PC-9 (cell line): ENCODE results near the gene STAU1. TPM values are rescaled to one million over a fixed set of nuclear protein-coding genes. Genes with fewer than 3 reads are reported as not detected.

Source experiments
- BruUV-seq: library from RNA; stranded (reverse); fragments of 400-500 nt; replicated peaks from 2 replicates; lab custom pipeline; 2021; lab: Mats Ljungman, UMichigan
- CTCF ChIA-PET: fragments of 300-600 bp; sonication (Branson Sonifier 250); formaldehyde crosslinking; loops from one replicate; lab custom pipeline; 2022; ENCODE audit warnings: antibody characterized with exemption; lab: Charles Lee
- POLR2A ChIA-PET: fragments of 300-600 bp; sonication (Branson Sonifier 250); formaldehyde crosslinking; loops from one replicate; lab custom pipeline; 2022; ENCODE audit warnings: antibody characterized with exemption; ENCODE audit not compliant: unreplicated experiment; lab: Charles Lee
- DNase-seq, 2 experiments: peaks; one replicate each; pipeline versions ENCODE4 v3.0.0 to v3.0.0-alpha.2; 2015 to 2022; ENCODE audit warnings: mixed read lengths in 1 of 2
- H2AFZ ChIP-seq: fragments of 200-600 bp; sonication (generic); 2 replicates; pipeline ENCODE4 v1.8.1; 2017; ENCODE audit warnings: antibody characterized with exemption
- H3F3A ChIP-seq: fragments of 200-600 bp; sonication (generic); 2 replicates; pipeline ENCODE4 v1.8.1; 2017; ENCODE audit warnings: antibody characterized with exemption, mild to moderate bottlenecking, low read depth; ENCODE audit not compliant: insufficient read depth
- H3K27ac ChIP-seq: fragments of 200-600 bp; sonication (generic); 2 replicates; pipeline ENCODE4 v1.6.1; 2016; ENCODE audit warnings: mixed run types
- H3K27me3 ChIP-seq: fragments of 200-600 bp; sonication (generic); 2 replicates; pipeline ENCODE4 v1.6.1; 2016; ENCODE audit warnings: low read depth, mixed run types; ENCODE audit not compliant: insufficient read depth
- H3K36me3 ChIP-seq: fragments of 200-600 bp; sonication (generic); 2 replicates; pipeline ENCODE4 v1.6.1; 2016; ENCODE audit warnings: low read depth, mixed run types
- H3K4me1 ChIP-seq: fragments of 200-600 bp; sonication (generic); replicated peaks from 2 replicates; pipeline ENCODE4 v1.6.1; 2016; ENCODE audit warnings: mixed run types; ENCODE audit not compliant: insufficient read depth
- H3K4me2 ChIP-seq: fragments of 200-600 bp; sonication (generic); 2 replicates; pipeline ENCODE4 v1.6.1; 2017; ENCODE audit warnings: mixed run types
- H3K4me3 ChIP-seq: fragments of 200-600 bp; sonication (generic); 2 replicates; pipeline ENCODE4 v1.6.1; 2016; ENCODE audit warnings: mixed run types
- H3K79me2 ChIP-seq: fragments of 200-600 bp; sonication (generic); 2 replicates; pipeline ENCODE4 v1.6.1; 2017; ENCODE audit warnings: low read depth, mixed run types
- H3K9me2 ChIP-seq: fragments of 200-600 bp; sonication (generic); 2 replicates; pipeline ENCODE4 v1.8.1; 2017; ENCODE audit warnings: mild to moderate bottlenecking; ENCODE audit not compliant: insufficient read depth
- H3K9me3 ChIP-seq: fragments of 200-600 bp; sonication (generic); 2 replicates; pipeline ENCODE4 v1.8.1; 2016; ENCODE audit warnings: low read depth; ENCODE audit not compliant: insufficient read depth
- H4K20me1 ChIP-seq: fragments of 200-600 bp; sonication (generic); 2 replicates; pipeline ENCODE4 v1.8.1; 2017; ENCODE audit not compliant: insufficient read depth
- CTCF ChIP-seq: fragments of 200-600 bp; sonication (generic); conservative IDR thresholded peaks from 2 replicates; pipeline ENCODE4 v1.6.1; 2017; ENCODE audit warnings: mixed run types, antibody characterized with exemption, mild to moderate bottlenecking, moderate library complexity
- EZH2 ChIP-seq: fragments of 200-600 bp; sonication (generic); IDR thresholded peaks from 2 replicates; pipeline ENCODE4 v1.8.0; 2017; ENCODE audit warnings: antibody characterized with exemption, low read depth
- intact Hi-C: fragments of 100-400 bp; cut with micrococcal nuclease; formaldehyde crosslinking; loops from one replicate; pipeline ENCODE4 v1.10.0; 2022; ENCODE audit not compliant: unreplicated experiment
- total RNA-seq: library from RNA; stranded (reverse); gene quantifications from 2 replicates; pipeline ENCODE4 v1.2.3, GENCODE V29; 2021

Gene STAU1
- total RNA-seq, 1 experiment from 2014 or later = 153 TPM

- CTCF ChIA-PET = no interaction called here
- Histone ChIP-seq H3K4me3 (no peak overlapping the region), H3K9me2 (no peaks in the 10 kb centered on the region), H3K27ac (no peak overlapping the region), H3F3A (no peaks in the 10 kb centered on the region), H3K79me2 (no peaks in the 10 kb centered on the region), H3K4me1 (no peaks in the 10 kb centered on the region), H3K36me3 (peaks cover 36% of the 10 kb centered on the region), H2AFZ (no peak overlapping the region), H3K27me3 (no peaks in the 10 kb centered on the region), H3K9me3 (no peaks in the 10 kb centered on the region), H4K20me1 (no peaks in the 10 kb centered on the region; the same call in 1 of the 2 replicates), H3K4me2 (no peak overlapping the region)
- TF ChIP-seq CTCF (no peak), EZH2 (no peak)
- no TSS peak for BruUV-seq
- DNase-seq = no peak
- POLR2A ChIA-PET = no interaction called here
- intact Hi-C loops = no loop called here
Observed at GRCh38 chr20:49230561-49231133, 42.5 kb upstream of the STAU1 start.

- Histone ChIP-seq H3K27ac (no peak overlapping the region), H3K36me3 (peaks cover 37% of the 10 kb centered on the region), H3K79me2 (no peaks in the 10 kb centered on the region), H3K4me3 (no peak overlapping the region), H3F3A (no peaks in the 10 kb centered on the region), H3K27me3 (no peaks in the 10 kb centered on the region), H4K20me1 (no peaks in the 10 kb centered on the region; the same call in 1 of the 2 replicates), H3K4me1 (no peaks in the 10 kb centered on the region), H3K9me3 (no peaks in the 10 kb centered on the region), H3K9me2 (no peaks in the 10 kb centered on the region), H2AFZ (no peak overlapping the region), H3K4me2 (no peak overlapping the region)
- DNase-seq = no peak
- ChIA-PET CTCF (interaction anchor here (0.7 kb wide), 1 partner anchor 659 kb away, joined by 6 read pairs; no protein-coding TSS in a partner anchor), POLR2A (interaction anchor here (0.5 kb wide), 1 partner anchor 32 kb away, joined by 5 read pairs; no protein-coding TSS in a partner anchor)
- intact Hi-C loops = no loop called here
- TF ChIP-seq EZH2 = no peak
- TF ChIP-seq CTCF = no peak
- BruUV-seq = no TSS peak
Observed at GRCh38 chr20:49230021-49230420, 41.9 kb upstream of the STAU1 start.

GRCh38 chr20:49229381-49229780 is 41.2 kb upstream of the STAU1 start:
- intact Hi-C loops = no loop called here
- POLR2A ChIA-PET = interaction anchor here (0.5 kb wide), 1 partner anchor 33 kb away, joined by 5 read pairs; no protein-coding TSS in a partner anchor
- no peak overlapping the region for H3K27ac ChIP-seq
- H3F3A ChIP-seq = no peaks in the 10 kb centered on the region
- no peaks in the 10 kb centered on the region; the same call in 1 of the 2 replicates for H4K20me1 ChIP-seq
- BruUV-seq = no TSS peak
- H3K9me3 ChIP-seq = no peaks in the 10 kb centered on the region
- TF ChIP-seq EZH2 (no peak), CTCF (no peak)
- H2AFZ ChIP-seq = no peak overlapping the region
- CTCF ChIA-PET = interaction anchor here (0.6 to 0.7 kb wide), 2 partner anchors 17 to 659 kb away, joined by 3 to 6 read pairs; no protein-coding TSS in a partner anchor
- no peaks in the 10 kb centered on the region for H3K9me2 ChIP-seq
- H3K36me3 ChIP-seq = peaks cover 31% of the 10 kb centered on the region
- H3K27me3 ChIP-seq = no peaks in the 10 kb centered on the region
- DNase-seq = no peak
- H3K4me3 ChIP-seq = no peak overlapping the region
- no peaks in the 10 kb centered on the region for H3K79me2 ChIP-seq
- H3K4me1 ChIP-seq = no peaks in the 10 kb centered on the region
- no peak overlapping the region for H3K4me2 ChIP-seq
